Neural crest cell (in vitro differentiated cells): ENCODE results near the gene TIMM50. TPM values are rescaled to one million over a fixed set of nuclear protein-coding genes. Genes with fewer than 3 reads are reported as not detected.

Experiments used
- DNase-seq: peaks from one replicate; pipeline ENCODE4 v3.0.0; 2021; ENCODE audit warnings: low read depth, mixed read lengths, low spot score
- H3K27ac Mint-ChIP-seq: one replicate; pipeline ENCODE4 v1.8.0; 2021; ENCODE audit warnings: mild to moderate bottlenecking, mixed read lengths; ENCODE audit not compliant: unreplicated experiment
- H3K27me3 Mint-ChIP-seq: 2 replicates; pipeline ENCODE4 v1.8.0; 2021; ENCODE audit warnings: low read depth, mild to moderate bottlenecking, mixed read lengths
- H3K36me3 Mint-ChIP-seq: 2 replicates; pipeline ENCODE4 v1.8.0; 2021; ENCODE audit warnings: low read depth, mild to moderate bottlenecking, mixed read lengths
- H3K4me1 Mint-ChIP-seq: 2 replicates; pipeline ENCODE4 v1.8.0; 2021; ENCODE audit warnings: mixed read lengths
- H3K4me3 Mint-ChIP-seq: one replicate; pipeline ENCODE4 v1.8.0; 2021; ENCODE audit warnings: mild to moderate bottlenecking, mixed read lengths
- H3K9me3 Mint-ChIP-seq: 2 replicates; pipeline ENCODE4 v1.8.0; 2021; ENCODE audit warnings: mixed read lengths
- total RNA-seq: library from RNA; stranded (reverse); gene quantifications from 2 replicates; pipeline ENCODE4 v1.2.1, GENCODE V29; 2021
- TF ChIP-seq, protein P1 (sequence below): fragments of 200-600 bp; sonication (generic); conservative IDR thresholded peaks from 2 replicates; pipeline ENCODE4 v1.5.0; 2021; ENCODE audit warnings: antibody characterized with exemption, mild to moderate bottlenecking

TIMM50 gene
- total RNA-seq, 1 donor from 2014 or later, result 121 TPM

DNA sequence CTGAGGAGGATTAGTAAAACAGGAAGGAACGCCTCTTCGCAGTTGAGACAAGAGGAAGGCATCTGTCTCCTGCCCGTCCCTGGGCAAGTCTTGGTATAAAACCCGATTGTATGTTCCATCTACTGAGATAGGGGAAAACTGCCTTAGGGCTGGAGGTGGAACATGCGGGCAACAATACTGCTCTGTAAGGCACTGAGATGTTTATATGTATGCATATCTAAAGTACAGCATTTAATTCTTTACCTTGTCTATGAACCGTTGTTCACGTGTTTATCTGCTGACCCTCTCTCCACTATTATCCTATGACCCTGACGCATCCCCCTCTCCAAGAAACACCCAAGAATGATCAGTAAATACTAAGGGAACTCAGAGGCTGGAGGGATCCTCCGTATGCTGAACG, 722 bp upstream of the TIMM50 start:
- H3K4me1 Mint-ChIP-seq, result peaks cover 23% of the 10 kb centered on the region
- H3K27ac Mint-ChIP-seq, result peak overlapping the region; percentile 94
- H3K27me3 Mint-ChIP-seq, result no peaks in the 10 kb centered on the region
- TF ChIP-seq, protein P1, sequence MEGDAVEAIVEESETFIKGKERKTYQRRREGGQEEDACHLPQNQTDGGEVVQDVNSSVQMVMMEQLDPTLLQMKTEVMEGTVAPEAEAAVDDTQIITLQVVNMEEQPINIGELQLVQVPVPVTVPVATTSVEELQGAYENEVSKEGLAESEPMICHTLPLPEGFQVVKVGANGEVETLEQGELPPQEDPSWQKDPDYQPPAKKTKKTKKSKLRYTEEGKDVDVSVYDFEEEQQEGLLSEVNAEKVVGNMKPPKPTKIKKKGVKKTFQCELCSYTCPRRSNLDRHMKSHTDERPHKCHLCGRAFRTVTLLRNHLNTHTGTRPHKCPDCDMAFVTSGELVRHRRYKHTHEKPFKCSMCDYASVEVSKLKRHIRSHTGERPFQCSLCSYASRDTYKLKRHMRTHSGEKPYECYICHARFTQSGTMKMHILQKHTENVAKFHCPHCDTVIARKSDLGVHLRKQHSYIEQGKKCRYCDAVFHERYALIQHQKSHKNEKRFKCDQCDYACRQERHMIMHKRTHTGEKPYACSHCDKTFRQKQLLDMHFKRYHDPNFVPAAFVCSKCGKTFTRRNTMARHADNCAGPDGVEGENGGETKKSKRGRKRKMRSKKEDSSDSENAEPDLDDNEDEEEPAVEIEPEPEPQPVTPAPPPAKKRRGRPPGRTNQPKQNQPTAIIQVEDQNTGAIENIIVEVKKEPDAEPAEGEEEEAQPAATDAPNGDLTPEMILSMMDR, result no peak
- peak overlapping the region; percentile 93 for H3K4me3 Mint-ChIP-seq
- H3K36me3 Mint-ChIP-seq, result peaks cover 5% of the 10 kb centered on the region
- DNase-seq, result no peak
- no peaks in the 10 kb centered on the region for H3K9me3 Mint-ChIP-seq

GRCh38 chr19:39481229-39481545, 549 bp downstream of the TIMM50 start:
- TF ChIP-seq, protein P1, result no peak
- Mint-ChIP-seq H3K9me3 (no peaks in the 10 kb centered on the region), H3K4me3 (peak overlapping the region; percentile 93), H3K27me3 (no peaks in the 10 kb centered on the region), H3K36me3 (peaks cover 5% of the 10 kb centered on the region), H3K4me1 (peaks cover 23% of the 10 kb centered on the region), H3K27ac (peak overlapping the region; percentile 97)
- DNase-seq, result no peak

DNA sequence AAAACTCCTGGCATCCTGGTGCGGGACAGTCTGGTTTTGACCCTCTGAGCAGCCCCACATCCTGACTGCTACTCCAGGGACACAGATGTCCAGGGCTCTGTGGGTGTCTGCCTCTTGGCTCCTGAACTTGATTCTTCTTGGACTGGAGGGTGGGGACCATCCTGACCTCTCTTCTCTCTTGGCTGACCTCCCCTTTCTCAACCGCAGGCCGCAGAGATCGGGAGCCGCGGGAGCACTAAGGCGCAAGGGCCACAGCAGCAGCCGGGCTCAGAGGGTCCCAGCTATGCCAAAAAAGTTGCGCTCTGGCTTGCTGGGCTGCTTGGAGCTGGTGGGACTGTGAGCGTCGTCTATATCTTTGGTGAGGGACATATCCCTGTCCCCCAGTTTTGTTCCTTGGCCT, 1.0 kb downstream of the TIMM50 start:
- no peak for DNase-seq
- Mint-ChIP-seq H3K9me3 (no peaks in the 10 kb centered on the region), H3K4me3 (peak overlapping the region; percentile 93), H3K27ac (peak overlapping the region; percentile 97), H3K36me3 (peaks cover under 1% of the 10 kb centered on the region), H3K4me1 (peaks cover 23% of the 10 kb centered on the region), H3K27me3 (no peaks in the 10 kb centered on the region)
- TF ChIP-seq, protein P1, result no peak

GRCh38 chr19:39483141-39483540, 2.5 kb downstream of the TIMM50 start:
- DNase-seq, result no peak
- H3K4me1 Mint-ChIP-seq, result peaks cover 23% of the 10 kb centered on the region
- no peak overlapping the region for H3K27ac Mint-ChIP-seq
- peaks cover 3% of the 10 kb centered on the region for H3K36me3 Mint-ChIP-seq
- no peaks in the 10 kb centered on the region for H3K27me3 Mint-ChIP-seq
- no peaks in the 10 kb centered on the region for H3K9me3 Mint-ChIP-seq
- TF ChIP-seq, protein P1, result no peak
- peak overlapping the region; percentile 83 for H3K4me3 Mint-ChIP-seq

GRCh38 chr19:39489756-39490155, 9.1 kb downstream of the TIMM50 start:
- no peak overlapping the region for H3K27ac Mint-ChIP-seq
- peaks cover 3% of the 10 kb centered on the region for H3K4me1 Mint-ChIP-seq
- no peak overlapping the region for H3K4me3 Mint-ChIP-seq
- H3K9me3 Mint-ChIP-seq, result no peaks in the 10 kb centered on the region
- TF ChIP-seq, protein P1, result no peak
- peaks cover 3% of the 10 kb centered on the region for H3K27me3 Mint-ChIP-seq
- peaks cover 3% of the 10 kb centered on the region for H3K36me3 Mint-ChIP-seq
- DNase-seq, result no peak

GRCh38 chr19:39492225-39492624, 11.6 kb downstream of the TIMM50 start:
- peaks cover 3% of the 10 kb centered on the region for H3K4me1 Mint-ChIP-seq
- H3K27ac Mint-ChIP-seq, result no peak overlapping the region
- peaks cover 3% of the 10 kb centered on the region for H3K36me3 Mint-ChIP-seq
- no peak for DNase-seq
- H3K9me3 Mint-ChIP-seq, result no peaks in the 10 kb centered on the region
- H3K4me3 Mint-ChIP-seq, result no peak overlapping the region
- peaks cover 21% of the 10 kb centered on the region for H3K27me3 Mint-ChIP-seq
- TF ChIP-seq, protein P1, result no peak
